HG02610 (cell line): ENCODE measurements around the gene CDK5RAP1.

Experiments used
- ATAC-seq: cut with Tn5 transposase; IDR thresholded peaks from one replicate; pipeline ENCODE4 v1.9.1; 2021; ENCODE audit warnings: mild to moderate bottlenecking, moderate library complexity; ENCODE audit not compliant: unreplicated experiment

CDK5RAP1 gene

GRCh38 chr20:33388268-33388667 lies 13.1 kb downstream of the CDK5RAP1 start:
- ATAC-seq = no peak

- no peak for ATAC-seq
These were observed 14.1 kb downstream of the CDK5RAP1 start for GRCh38 chr20:33387177-33387576.

- ATAC-seq = no peak
These were observed 14.6 kb downstream of the CDK5RAP1 start for GRCh38 chr20:33386673-33387072.

- ATAC-seq = no peak
These were observed 24.0 kb downstream of the CDK5RAP1 start for GRCh38 chr20:33377366-33377765.

GRCh38 chr20:33373735-33374605 lies 27.3 kb downstream of the CDK5RAP1 start:
- no peak for ATAC-seq

- no peak for ATAC-seq
These were observed 28.3 kb downstream of the CDK5RAP1 start for GRCh38 chr20:33372993-33373441.

GRCh38 chr20:33370291-33370690 lies 31.0 kb downstream of the CDK5RAP1 start:
- no peak for ATAC-seq

- ATAC-seq = no peak
These were observed 38.4 kb downstream of the CDK5RAP1 start for GRCh38 chr20:33362898-33363297.

GRCh38 chr20:33359399-33360261 lies 41.7 kb downstream of the CDK5RAP1 start:
- ATAC-seq = no peak

GRCh38 chr20:33353013-33353402 lies 48.3 kb downstream of the CDK5RAP1 start:
- no peak for ATAC-seq

GRCh38 chr20:33352258-33353012 lies 48.9 kb downstream of the CDK5RAP1 start:
- ATAC-seq = no peak

- ATAC-seq = no peak
These were observed 49.6 kb downstream of the CDK5RAP1 start for GRCh38 chr20:33351696-33352095.

- ATAC-seq = no peak
These were observed 51.8 kb downstream of the CDK5RAP1 start for GRCh38 chr20:33349493-33349892.

GRCh38 chr20:33348136-33348937 lies 53.0 kb downstream of the CDK5RAP1 start:
- no peak for ATAC-seq

GRCh38 chr20:33345342-33345741 lies 56.0 kb downstream of the CDK5RAP1 start:
- ATAC-seq = no peak

GRCh38 chr20:33343521-33343920 lies 57.8 kb downstream of the CDK5RAP1 start:
- no peak for ATAC-seq

- no peak for ATAC-seq
These were observed 61.7 kb downstream of the CDK5RAP1 start for GRCh38 chr20:33339515-33340058.

- ATAC-seq = no peak
These were observed 62.7 kb downstream of the CDK5RAP1 start for GRCh38 chr20:33338467-33339258.

GRCh38 chr20:33337531-33338165 lies 63.7 kb downstream of the CDK5RAP1 start:
- ATAC-seq = peak; percentile 66
